ENCODE measurements around the gene SNRNP40. TPM values are rescaled to one million over a fixed set of nuclear protein-coding genes. Genes with fewer than 3 reads are reported as not detected.

Gene SNRNP40
- total and polyA plus RNA-seq, 2 donors (not counting 3 experiments of a cell fraction or from before 2014, with no cell fraction given) = 66.3 to 78.1 TPM

GRCh38 chr1:31306278-31306677 is 9.7 kb upstream of the SNRNP40 start:
- Histone ChIP-seq H3K27ac (ENCODE audit: insufficient read depth, low read depth, low read length) (peak overlapping the region; percentile 67), H2AFZ (ENCODE audit: low read depth, low read length) (peak overlapping the region; percentile 39), H3K27me3 (ENCODE audit: control insufficient read depth in 2 of 2, insufficient read depth in 2 of 2, low read length in 2 of 2) (no peaks in the 10 kb centered on the region), H4K20me1 (replicated peaks; ENCODE audit: control insufficient read depth, extremely low read depth, insufficient read depth, low read length) (no peaks in the 10 kb centered on the region), H3K9me1 (replicated peaks; ENCODE audit: control insufficient read depth, extremely low read depth, insufficient read depth, low read length) (no peaks in the 10 kb centered on the region), H3K4me3 (replicated peaks in 1 of 3; ENCODE audit: insufficient read depth in 1 of 3, low read depth in 1 of 3, low read length in 3 of 3) (no peak overlapping the region), H3K9me3 (replicated peaks; ENCODE audit: control insufficient read depth, insufficient read depth, low read length) (no peaks in the 10 kb centered on the region), H3K79me2 (ENCODE audit: control insufficient read depth, insufficient read depth, low read length) (peaks cover 25% of the 10 kb centered on the region), H3K9ac (replicated peaks; ENCODE audit: extremely low read depth, insufficient read depth, low read length) (no peak overlapping the region), H3K4me2 (ENCODE audit: insufficient read depth, low read length) (no peak overlapping the region), H3K36me3 (ENCODE audit: control insufficient read depth in 2 of 2, extremely low read depth in 1 of 2, insufficient read depth in 2 of 2, low read length in 2 of 2) (peaks cover 2 to 5% of the 10 kb centered on the region in 2 experiments), H3K4me1 (ENCODE audit: control insufficient read depth, extremely low read depth, insufficient read depth, low read length) (peaks cover 4% of the 10 kb centered on the region)
- CTCF ChIA-PET = interaction anchor here (0.5 to 1.4 kb wide), 5 partner anchors 10 to 125 kb away, joined by 3 to 7 read pairs (median 3); partner anchors contain the start of genes SNRNP40 and ZCCHC17
- BruUV-seq (replicated peaks) = no TSS peak
- POLR2A ChIA-PET = interaction anchor here (1.0 kb wide), 1 partner anchor 10 kb away, joined by 3 read pairs; the partner anchor contains the start of genes SNRNP40 and ZCCHC17
- no peak for TF ChIP-seq POLR2AphosphoS5 (IDR thresholded peaks at IDR 0.05; ENCODE audit: insufficient read depth, low read depth, low read length)
- TF ChIP-seq JUN (IDR thresholded peaks at IDR 0.05; ENCODE audit: borderline replicate concordance, insufficient read depth, insufficient read length, low read depth) = peak; percentile 73
- TF ChIP-seq FOS (IDR thresholded peaks at IDR 0.05; ENCODE audit: borderline replicate concordance, insufficient read depth, low read length) = peak; percentile 92
- FAIRE-seq = peak; percentile 62
- DNase-seq (ENCODE audit: low read depth, low spot score) = peak; percentile 81
- intact Hi-C loops (cut with micrococcal nuclease) = loop anchor here (1.0 kb wide), 1 partner anchor 10 kb away; the partner anchor contains the start of gene SNRNP40
- dilution Hi-C loops (cut with MboI; ENCODE audit: extremely low pct_ligation_motif_present, low sequenced_read_pairs) = no loop called here

- Histone ChIP-seq H3K9me3 (replicated peaks; ENCODE audit: control insufficient read depth, insufficient read depth, low read length) (no peaks in the 10 kb centered on the region), H2AFZ (ENCODE audit: low read depth, low read length) (no peak overlapping the region), H3K9ac (replicated peaks; ENCODE audit: extremely low read depth, insufficient read depth, low read length) (no peak overlapping the region), H3K79me2 (ENCODE audit: control insufficient read depth, insufficient read depth, low read length) (peaks cover 46% of the 10 kb centered on the region), H3K4me3 (replicated peaks in 1 of 3; ENCODE audit: insufficient read depth in 1 of 3, low read depth in 1 of 3, low read length in 3 of 3) (no peak overlapping the region), H4K20me1 (replicated peaks; ENCODE audit: control insufficient read depth, extremely low read depth, insufficient read depth, low read length) (no peaks in the 10 kb centered on the region), H3K4me1 (ENCODE audit: control insufficient read depth, extremely low read depth, insufficient read depth, low read length) (peaks cover 13% of the 10 kb centered on the region), H3K9me1 (replicated peaks; ENCODE audit: control insufficient read depth, extremely low read depth, insufficient read depth, low read length) (no peaks in the 10 kb centered on the region), H3K36me3 (ENCODE audit: control insufficient read depth in 2 of 2, extremely low read depth in 1 of 2, insufficient read depth in 2 of 2, low read length in 2 of 2) (no peaks in the 10 kb centered on the region), H3K4me2 (ENCODE audit: insufficient read depth, low read length) (no peak overlapping the region), H3K27me3 (ENCODE audit: control insufficient read depth in 2 of 2, insufficient read depth in 2 of 2, low read length in 2 of 2) (no peaks in the 10 kb centered on the region), H3K27ac (ENCODE audit: insufficient read depth, low read depth, low read length) (no peak overlapping the region)
- DNase-seq (ENCODE audit: low read depth, low spot score) = no peak
- no TSS peak for BruUV-seq (replicated peaks)
- intact Hi-C loops (cut with micrococcal nuclease) = no loop called here
- dilution Hi-C loops (cut with MboI; ENCODE audit: extremely low pct_ligation_motif_present, low sequenced_read_pairs) = no loop called here
- CTCF ChIA-PET = interaction anchor here (1.1 kb wide), 1 partner anchor 13 kb away, joined by 3 read pairs; no protein-coding TSS in a partner anchor
- POLR2A ChIA-PET = no interaction called here
- TF ChIP-seq JUN (IDR thresholded peaks at IDR 0.05; ENCODE audit: borderline replicate concordance, insufficient read depth, insufficient read length, low read depth) = no peak
- no peak for TF ChIP-seq MYC (IDR thresholded peaks at IDR 0.05; ENCODE audit: low read depth, low read length)
- no peak for TF ChIP-seq EZH2 (IDR thresholded peaks at IDR 0.05; ENCODE audit: borderline replicate concordance, low read depth, low read length, severe bottlenecking)
- TF ChIP-seq POLR2A (IDR thresholded peaks at IDR 0.05; ENCODE audit: low read depth, low read length) = no peak
- TF ChIP-seq FOS (IDR thresholded peaks at IDR 0.05; ENCODE audit: borderline replicate concordance, insufficient read depth, low read length) = no peak
- TF ChIP-seq MAX (IDR thresholded peaks at IDR 0.05; ENCODE audit: insufficient read depth, insufficient read length) = no peak
- TF ChIP-seq GATA2 (IDR thresholded peaks at IDR 0.05; ENCODE audit: insufficient read depth, insufficient read length, low read depth, low read length) = no peak
- no peak for TF ChIP-seq CTCF (IDR thresholded peaks at IDR 0.05; ENCODE audit: extremely low read depth in 1 of 2, insufficient read depth in 1 of 2, low read depth in 1 of 2, low read length in 2 of 2)
- no peak for TF ChIP-seq POLR2AphosphoS5 (IDR thresholded peaks at IDR 0.05; ENCODE audit: insufficient read depth, low read depth, low read length)
- FAIRE-seq = no peak
Measured at GRCh38 chr1:31302709-31303441, 6.3 kb upstream of the SNRNP40 start.
